GM10266 (cell line): Measurements from ENCODE around the gene DEFB112.

Experiments
- DNase-seq: peaks from one replicate; pipeline ENCODE4 v3.0.0; 2012; ENCODE audit errors: extremely low spot score
- TF ChIP-seq, protein P1 (sequence below): IDR thresholded peaks from 2 replicates; pipeline ENCODE4 v1.5.1; 2012; ENCODE audit warnings: mild to moderate bottlenecking, low read depth; ENCODE audit not compliant: control insufficient read depth, insufficient read depth; ENCODE audit errors: missing control alignments

Gene DEFB112

DNA sequence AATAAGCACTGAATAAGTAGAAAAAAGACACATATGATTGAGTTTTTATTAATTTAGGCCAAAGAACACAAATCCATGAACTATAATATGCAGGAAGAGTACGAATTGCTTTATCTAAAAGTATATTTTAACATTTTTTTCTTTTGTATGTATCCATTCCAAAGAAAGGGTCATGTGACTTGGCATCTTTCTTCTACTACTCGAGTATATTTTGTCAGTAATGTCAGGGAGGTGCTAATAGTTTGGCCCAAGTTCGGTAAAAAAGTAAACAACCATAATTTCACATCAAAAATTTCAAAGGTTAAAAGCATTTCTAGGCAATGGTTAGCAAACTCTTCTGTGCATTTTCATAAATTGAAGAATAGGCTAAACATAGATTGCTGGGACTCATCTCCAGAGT, 46.6 kb downstream of the DEFB112 start:
- no peak for DNase-seq
- TF ChIP-seq, protein P1, sequence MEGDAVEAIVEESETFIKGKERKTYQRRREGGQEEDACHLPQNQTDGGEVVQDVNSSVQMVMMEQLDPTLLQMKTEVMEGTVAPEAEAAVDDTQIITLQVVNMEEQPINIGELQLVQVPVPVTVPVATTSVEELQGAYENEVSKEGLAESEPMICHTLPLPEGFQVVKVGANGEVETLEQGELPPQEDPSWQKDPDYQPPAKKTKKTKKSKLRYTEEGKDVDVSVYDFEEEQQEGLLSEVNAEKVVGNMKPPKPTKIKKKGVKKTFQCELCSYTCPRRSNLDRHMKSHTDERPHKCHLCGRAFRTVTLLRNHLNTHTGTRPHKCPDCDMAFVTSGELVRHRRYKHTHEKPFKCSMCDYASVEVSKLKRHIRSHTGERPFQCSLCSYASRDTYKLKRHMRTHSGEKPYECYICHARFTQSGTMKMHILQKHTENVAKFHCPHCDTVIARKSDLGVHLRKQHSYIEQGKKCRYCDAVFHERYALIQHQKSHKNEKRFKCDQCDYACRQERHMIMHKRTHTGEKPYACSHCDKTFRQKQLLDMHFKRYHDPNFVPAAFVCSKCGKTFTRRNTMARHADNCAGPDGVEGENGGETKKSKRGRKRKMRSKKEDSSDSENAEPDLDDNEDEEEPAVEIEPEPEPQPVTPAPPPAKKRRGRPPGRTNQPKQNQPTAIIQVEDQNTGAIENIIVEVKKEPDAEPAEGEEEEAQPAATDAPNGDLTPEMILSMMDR, result no peak

DNA sequence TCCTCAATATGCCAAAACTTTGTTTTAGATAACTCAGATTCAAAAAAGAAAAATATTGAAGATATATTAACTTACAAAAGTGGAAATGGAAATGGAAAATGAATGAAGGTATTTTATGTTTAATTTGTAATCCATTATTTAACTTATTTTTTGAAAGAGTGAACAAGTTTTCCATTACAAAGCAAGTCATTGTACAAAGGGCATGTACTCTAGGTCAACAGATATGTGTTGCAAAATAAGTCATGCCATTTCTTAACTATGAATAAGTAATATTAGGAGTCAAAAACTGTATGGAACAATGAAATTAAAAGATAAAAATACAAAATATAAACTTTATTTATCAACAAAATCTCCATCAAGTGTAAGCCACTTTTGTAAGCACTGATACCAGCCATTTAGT, 54.5 kb downstream of the DEFB112 start:
- DNase-seq, result no peak
- TF ChIP-seq, protein P1, result no peak
